HG02571 (cell line): Measurements from ENCODE around the gene MLYCD.

Source experiments
- ATAC-seq: cut with Tn5 transposase; IDR thresholded peaks from one replicate; pipeline ENCODE4 v1.9.1; 2021; ENCODE audit warnings: mild to moderate bottlenecking, moderate library complexity; ENCODE audit not compliant: unreplicated experiment

Gene MLYCD

GRCh38 chr16:83967838-83968305 is 69.0 kb downstream of the MLYCD start, which contains the start of gene NECAB2:
Gene NECAB2, plus strand, starts transcription at chr16:83968244. Its CDS starts 405 bp downstream, at chr16:83968649.
- ATAC-seq: no peak

GRCh38 chr16:83968306-83968851 is 69.5 kb downstream of the MLYCD start:
- no peak for ATAC-seq

GRCh38 chr16:83968891-83969649 is 70.2 kb downstream of the MLYCD start:
- ATAC-seq: no peak

- no peak for ATAC-seq
Observed at GRCh38 chr16:83969771-83970429, 71.0 kb downstream of the MLYCD start.

- ATAC-seq: no peak
Observed at GRCh38 chr16:83970430-83970815, 71.5 kb downstream of the MLYCD start.

GRCh38 chr16:83971165-83972130 is 72.5 kb downstream of the MLYCD start:
- no peak for ATAC-seq

- no peak for ATAC-seq
Observed at GRCh38 chr16:83972256-83973008, 73.5 kb downstream of the MLYCD start.

GRCh38 chr16:83973077-83973476 is 74.2 kb downstream of the MLYCD start:
- ATAC-seq: no peak

- ATAC-seq: no peak
Observed at GRCh38 chr16:83973581-83974385, 74.9 kb downstream of the MLYCD start.

GRCh38 chr16:83974475-83974874 is 75.6 kb downstream of the MLYCD start:
- ATAC-seq: no peak

- no peak for ATAC-seq
Observed at GRCh38 chr16:83975590-83976260, 76.8 kb downstream of the MLYCD start.
